NB4 (cell line): Measurements from ENCODE around the gene CELA2A.
"Not testable (repeated sequence)": the region's sequence is repeated elsewhere in the genome, so short reads cannot be mapped to it uniquely, and the experiment has no call there.

Experiments
- DNase-seq: peaks from one replicate; pipeline ENCODE4 v3.0.0; 2010; ENCODE audit warnings: low read depth
- H3K4me3 ChIP-seq: one replicate; pipeline ENCODE4 v1.5.1; 2011; ENCODE audit warnings: mild to moderate bottlenecking, low read depth, low read length, moderate library complexity
- CTCF ChIP-seq: IDR thresholded peaks from one replicate; pipeline ENCODE4 v1.5.1; 2012; ENCODE audit warnings: low read depth, low read length
- MYC ChIP-seq: IDR thresholded peaks from 2 replicates; pipeline ENCODE4 v1.6.1; 2011; ENCODE audit warnings: low read depth, low read length
- POLR2A ChIP-seq: IDR thresholded peaks from 2 replicates; pipeline ENCODE4 v1.6.1; 2011; ENCODE audit warnings: mild to moderate bottlenecking; ENCODE audit not compliant: insufficient read length; ENCODE audit errors: extremely low read depth
- TF ChIP-seq, protein P1 (sequence below): IDR thresholded peaks from 2 replicates; pipeline ENCODE4 v1.6.1; 2011; ENCODE audit warnings: low read depth, low read length

Gene CELA2A

GRCh38 chr1:15513192-15513591, 56.7 kb downstream of the CELA2A start:
- no peak overlapping the region for H3K4me3 ChIP-seq
- no peak for DNase-seq
- TF ChIP-seq POLR2A (no peak), MYC (no peak), CTCF (no peak)
- TF ChIP-seq, protein P1, sequence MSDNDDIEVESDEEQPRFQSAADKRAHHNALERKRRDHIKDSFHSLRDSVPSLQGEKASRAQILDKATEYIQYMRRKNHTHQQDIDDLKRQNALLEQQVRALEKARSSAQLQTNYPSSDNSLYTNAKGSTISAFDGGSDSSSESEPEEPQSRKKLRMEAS = no peak

- DNase-seq = no peak
- H3K4me3 ChIP-seq = no peak overlapping the region
- TF ChIP-seq, protein P1 = no peak
- TF ChIP-seq MYC (no peak), POLR2A (no peak), CTCF (no peak)
Measured at GRCh38 chr1:15513919-15514318, 57.4 kb downstream of the CELA2A start.

DNA sequence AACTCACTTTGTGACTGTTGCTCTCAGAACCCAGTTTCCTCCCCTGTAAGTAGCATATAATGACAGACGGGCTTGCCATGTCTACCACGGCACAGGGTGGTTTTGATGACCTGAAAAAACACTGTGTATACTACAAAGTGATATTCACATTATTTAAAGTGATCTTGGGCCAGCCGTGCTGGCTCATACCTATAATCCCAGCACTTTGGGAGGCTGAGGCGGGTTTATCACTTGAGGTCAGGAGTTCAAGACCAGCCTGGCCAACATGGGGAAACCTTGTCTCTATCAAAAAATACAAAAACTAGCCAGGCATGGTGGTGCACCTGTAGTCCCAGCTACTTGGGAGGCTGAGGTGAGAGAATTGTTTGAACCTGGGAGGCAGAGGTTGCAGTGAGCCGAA, 58.0 kb downstream of the CELA2A start:
- not testable (repeated sequence) for H3K4me3 ChIP-seq, DNase-seq

DNA sequence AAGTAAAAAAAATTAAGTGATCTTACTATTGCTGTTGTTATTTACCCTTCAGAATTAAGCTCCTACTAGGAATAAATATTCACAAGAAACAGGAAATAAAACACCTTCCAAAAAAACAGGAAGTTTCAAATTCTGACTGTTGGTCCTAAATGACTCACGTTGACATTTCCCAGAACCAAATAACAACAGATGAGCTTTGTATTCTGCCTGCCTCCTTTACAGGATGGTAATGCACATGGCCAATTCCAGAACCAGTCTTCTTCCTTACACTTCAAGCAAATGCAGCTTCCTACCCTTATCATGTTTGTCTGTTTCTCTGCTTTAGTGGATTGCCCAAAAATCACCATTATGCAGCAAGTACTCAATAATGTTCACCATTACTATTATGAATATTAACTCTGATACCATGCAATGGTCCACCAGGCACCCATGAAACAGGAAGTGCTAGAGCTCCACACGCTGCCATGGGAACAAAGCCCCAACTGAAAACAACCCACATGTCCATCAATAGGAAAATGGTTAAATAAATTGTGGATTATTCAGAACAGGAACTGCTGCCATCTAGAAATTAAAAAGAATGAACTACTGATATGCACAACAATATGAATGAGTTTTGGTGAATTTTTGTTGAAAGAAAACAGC, 58.6 kb downstream of the CELA2A start:
- H3K4me3 ChIP-seq = no peak overlapping the region
- TF ChIP-seq CTCF (no peak), MYC (no peak), POLR2A (no peak)
- TF ChIP-seq, protein P1 = no peak
- peak; percentile 48 for DNase-seq

GRCh38 chr1:15519625-15520024, 63.1 kb downstream of the CELA2A start:
- DNase-seq = no peak
- no peak overlapping the region for H3K4me3 ChIP-seq
- TF ChIP-seq MYC = no peak

- not testable (repeated sequence) for H3K4me3 ChIP-seq, DNase-seq
Measured at GRCh38 chr1:15521206-15521906, 64.8 kb downstream of the CELA2A start.
